Nephron progenitor cell (in vitro differentiated cells): Measurements from ENCODE around the gene GJB1.
"Not testable (repeated sequence)": the region's sequence is repeated elsewhere in the genome, so short reads cannot be mapped to it uniquely, and the experiment has no call there.

ENCODE experiments used
- DNase-seq: peaks from one replicate; pipeline ENCODE4 v3.0.0; 2021
- H3K27ac Mint-ChIP-seq: 2 replicates; pipeline ENCODE4 v1.8.0; 2021; ENCODE audit warnings: mild to moderate bottlenecking, moderate library complexity, mixed read lengths
- H3K27me3 Mint-ChIP-seq: 2 replicates; pipeline ENCODE4 v1.8.0; 2021; ENCODE audit warnings: mild to moderate bottlenecking, low read depth, mixed read lengths; ENCODE audit not compliant: poor library complexity
- H3K36me3 Mint-ChIP-seq: 2 replicates; pipeline ENCODE4 v1.8.0; 2021; ENCODE audit warnings: low read depth, mixed read lengths
- H3K4me1 Mint-ChIP-seq: 2 replicates; pipeline ENCODE4 v1.8.0; 2021; ENCODE audit warnings: mixed read lengths
- H3K4me3 Mint-ChIP-seq: 2 replicates; pipeline ENCODE4 v1.8.0; 2021; ENCODE audit warnings: mild to moderate bottlenecking, moderate library complexity, mixed read lengths
- H3K9me3 Mint-ChIP-seq: 2 replicates; pipeline ENCODE4 v1.8.0; 2021; ENCODE audit warnings: mild to moderate bottlenecking, moderate library complexity, mixed read lengths
- CTCF ChIP-seq: fragments of 200-600 bp; sonication (generic); IDR thresholded peaks from 2 replicates; pipeline ENCODE4 v1.5.0; 2021; ENCODE audit warnings: antibody characterized with exemption

The GJB1 gene

GRCh38 chrX:71222929-71223328, at the start of gene GJB1:
GJB1 (plus strand) TSS chrX:71223224; CDS start chrX:71223708, 484 bp downstream.
- Mint-ChIP-seq H3K9me3 (peaks cover 49% of the 10 kb centered on the region), H3K4me1 (peaks cover 30% of the 10 kb centered on the region), H3K36me3 (no peaks in the 10 kb centered on the region), H3K4me3 (no peak within 1 kb of the TSS), H3K27me3 (peaks cover 4% of the 10 kb centered on the region), H3K27ac (no peak within 1 kb of the TSS)
- TF ChIP-seq CTCF: no peak
- DNase-seq: no peak

- no peak overlapping the region for H3K4me3 Mint-ChIP-seq
- H3K27me3 Mint-ChIP-seq: peaks cover 4% of the 10 kb centered on the region
- peaks cover 43% of the 10 kb centered on the region for H3K4me1 Mint-ChIP-seq
- peaks cover 4% of the 10 kb centered on the region for H3K36me3 Mint-ChIP-seq
- peaks cover 62% of the 10 kb centered on the region for H3K9me3 Mint-ChIP-seq
- no peak overlapping the region for H3K27ac Mint-ChIP-seq
- DNase-seq: no peak
- no peak for TF ChIP-seq CTCF
Measured at GRCh38 chrX:71173440-71173839, 49.6 kb upstream of the GJB1 start.

- H3K4me3 Mint-ChIP-seq: no peak overlapping the region
- peaks cover 3% of the 10 kb centered on the region for H3K27me3 Mint-ChIP-seq
- peaks cover 57% of the 10 kb centered on the region for H3K9me3 Mint-ChIP-seq
- H3K4me1 Mint-ChIP-seq: peaks cover 50% of the 10 kb centered on the region
- peaks cover 3% of the 10 kb centered on the region for H3K36me3 Mint-ChIP-seq
- TF ChIP-seq CTCF: no peak
- DNase-seq: no peak
- no peak overlapping the region for H3K27ac Mint-ChIP-seq
Measured at GRCh38 chrX:71174795-71175194, 48.2 kb upstream of the GJB1 start.

- peaks cover 46% of the 10 kb centered on the region for H3K4me1 Mint-ChIP-seq
- no peak overlapping the region for H3K4me3 Mint-ChIP-seq
Measured at GRCh38 chrX:71175531-71175930, 47.5 kb upstream of the GJB1 start.

GRCh38 chrX:71177327-71177726, 45.7 kb upstream of the GJB1 start:
- no peaks in the 10 kb centered on the region for H3K36me3 Mint-ChIP-seq
- H3K27ac Mint-ChIP-seq: no peak overlapping the region
- H3K9me3 Mint-ChIP-seq: peaks cover 56% of the 10 kb centered on the region
- no peak for DNase-seq
- H3K4me1 Mint-ChIP-seq: peaks cover 44% of the 10 kb centered on the region
- no peaks in the 10 kb centered on the region for H3K27me3 Mint-ChIP-seq
- no peak for TF ChIP-seq CTCF
- no peak overlapping the region for H3K4me3 Mint-ChIP-seq

More at GRCh38 chrX:71175531-71175930, 47.5 kb upstream of the GJB1 start:
- no peaks in the 10 kb centered on the region for H3K27me3 Mint-ChIP-seq
- H3K9me3 Mint-ChIP-seq: peaks cover 55% of the 10 kb centered on the region
- H3K36me3 Mint-ChIP-seq: no peaks in the 10 kb centered on the region
- DNase-seq: no peak
- no peak for TF ChIP-seq CTCF
- H3K27ac Mint-ChIP-seq: no peak overlapping the region

GRCh38 chrX:71178908-71179307, 44.1 kb upstream of the GJB1 start:
- H3K4me1 Mint-ChIP-seq: peaks cover 54% of the 10 kb centered on the region
- peak; percentile 49 for DNase-seq
- H3K27ac Mint-ChIP-seq: no peak overlapping the region
- no peaks in the 10 kb centered on the region for H3K36me3 Mint-ChIP-seq
- H3K27me3 Mint-ChIP-seq: no peaks in the 10 kb centered on the region
- no peak overlapping the region for H3K4me3 Mint-ChIP-seq
- H3K9me3 Mint-ChIP-seq: peaks cover 54% of the 10 kb centered on the region
- TF ChIP-seq CTCF: peak; percentile 53

GRCh38 chrX:71180579-71181265, 42.3 kb upstream of the GJB1 start:
- not testable (repeated sequence) for H3K27me3 Mint-ChIP-seq, H3K36me3 Mint-ChIP-seq, H3K27ac Mint-ChIP-seq, DNase-seq
- peaks cover 56% of the 10 kb centered on the region for H3K4me1 Mint-ChIP-seq
- H3K4me3 Mint-ChIP-seq: peak overlapping the region; percentile 25
- peaks cover 58% of the 10 kb centered on the region for H3K9me3 Mint-ChIP-seq
